Lower leg skin (tissue), 3 donors: ENCODE results near the gene ZNF280A.

Experiments used
- POLR2A ChIP-seq, 2 donors: fragments of 450-650 bp; IDR thresholded peaks; one replicate each; pipeline ENCODE4 v1.6.1; 2016 to 2017; ENCODE audit warnings: antibody characterized with exemption in 2 of 2, mild to moderate bottlenecking in 1 of 2, moderate library complexity in 1 of 2
- TF ChIP-seq, protein P1 (sequence below), 3 donors: fragments of 450-650 bp; IDR thresholded peaks; one replicate each; pipeline ENCODE4 v1.5.1; 2016; ENCODE audit warnings: antibody characterized with exemption in 3 of 3, mild to moderate bottlenecking in 3 of 3, moderate library complexity in 2 of 3

DNA sequence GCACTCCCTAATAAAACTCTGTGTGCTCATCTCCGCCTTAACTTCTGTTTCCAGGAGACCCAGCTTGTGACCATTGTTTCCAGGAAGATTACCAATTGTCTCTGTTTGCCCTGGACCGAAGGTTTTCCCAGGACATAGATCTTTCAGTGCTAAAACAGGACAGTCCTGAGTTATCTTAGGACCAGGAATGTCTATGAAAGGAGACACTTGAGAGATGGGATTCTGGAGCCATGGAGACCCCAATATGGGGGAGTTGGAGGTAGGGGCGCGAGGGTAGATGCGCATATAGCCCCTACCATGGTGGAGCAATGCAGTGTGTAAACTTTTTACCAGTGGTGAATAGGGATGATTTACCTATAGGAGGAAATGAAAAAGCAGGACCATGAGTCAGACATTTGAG, 49.1 kb upstream of the ZNF280A start:
- TF ChIP-seq, protein P1, sequence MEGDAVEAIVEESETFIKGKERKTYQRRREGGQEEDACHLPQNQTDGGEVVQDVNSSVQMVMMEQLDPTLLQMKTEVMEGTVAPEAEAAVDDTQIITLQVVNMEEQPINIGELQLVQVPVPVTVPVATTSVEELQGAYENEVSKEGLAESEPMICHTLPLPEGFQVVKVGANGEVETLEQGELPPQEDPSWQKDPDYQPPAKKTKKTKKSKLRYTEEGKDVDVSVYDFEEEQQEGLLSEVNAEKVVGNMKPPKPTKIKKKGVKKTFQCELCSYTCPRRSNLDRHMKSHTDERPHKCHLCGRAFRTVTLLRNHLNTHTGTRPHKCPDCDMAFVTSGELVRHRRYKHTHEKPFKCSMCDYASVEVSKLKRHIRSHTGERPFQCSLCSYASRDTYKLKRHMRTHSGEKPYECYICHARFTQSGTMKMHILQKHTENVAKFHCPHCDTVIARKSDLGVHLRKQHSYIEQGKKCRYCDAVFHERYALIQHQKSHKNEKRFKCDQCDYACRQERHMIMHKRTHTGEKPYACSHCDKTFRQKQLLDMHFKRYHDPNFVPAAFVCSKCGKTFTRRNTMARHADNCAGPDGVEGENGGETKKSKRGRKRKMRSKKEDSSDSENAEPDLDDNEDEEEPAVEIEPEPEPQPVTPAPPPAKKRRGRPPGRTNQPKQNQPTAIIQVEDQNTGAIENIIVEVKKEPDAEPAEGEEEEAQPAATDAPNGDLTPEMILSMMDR (IDR thresholded peaks at IDR 0.05) = no peak
- TF ChIP-seq POLR2A (IDR thresholded peaks at IDR 0.05) = no peak
